GM19240 (cell line): ENCODE results near the gene ZNF597.

Experiments
- DNase-seq: peaks from one replicate; pipeline ENCODE4 v3.0.0; 2011; ENCODE audit warnings: low spot score; ENCODE audit not compliant: insufficient read length

The ZNF597 gene

DNA sequence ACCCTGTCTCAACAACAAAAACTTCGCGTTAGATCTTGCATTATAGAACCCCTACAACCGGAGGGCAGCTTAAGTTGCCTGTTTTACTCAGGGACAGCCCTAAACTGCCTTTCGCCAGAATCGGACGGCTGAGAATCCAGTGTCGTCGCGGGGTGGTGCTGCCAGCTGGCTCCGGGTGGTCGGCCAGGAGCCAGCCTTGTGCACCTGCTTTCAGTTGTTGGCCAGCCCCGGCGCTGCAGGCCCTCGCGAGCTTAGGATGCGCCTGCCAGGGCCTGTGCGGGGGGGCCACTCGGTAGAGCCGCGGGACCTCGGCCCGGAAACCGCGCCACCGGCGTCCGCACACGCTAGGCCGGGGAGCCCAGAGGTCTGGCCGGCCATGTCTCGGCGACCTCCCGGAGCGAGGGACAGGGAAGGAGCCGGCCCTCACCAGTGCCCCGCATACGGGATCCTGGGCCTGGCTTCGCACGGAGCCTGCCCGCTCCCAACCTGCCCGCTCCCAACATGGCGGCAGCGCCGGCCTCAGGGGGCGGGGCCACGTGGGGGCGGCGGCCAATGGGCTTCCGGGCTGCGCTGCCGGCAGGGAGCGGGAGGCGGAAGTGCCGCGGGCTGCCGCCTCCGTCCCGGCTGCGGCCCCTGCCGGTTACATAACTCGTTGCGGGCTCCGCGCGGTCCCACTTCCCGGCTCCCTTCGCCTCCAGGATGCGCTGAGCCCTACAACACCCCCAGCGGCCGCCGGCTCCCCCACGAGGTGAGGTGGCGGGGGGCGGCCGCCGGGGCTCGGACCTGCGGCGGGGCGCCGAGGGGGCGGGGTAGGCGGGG, 14.3 kb upstream of the ZNF597 start:
- DNase-seq: peak; percentile 97

DNA sequence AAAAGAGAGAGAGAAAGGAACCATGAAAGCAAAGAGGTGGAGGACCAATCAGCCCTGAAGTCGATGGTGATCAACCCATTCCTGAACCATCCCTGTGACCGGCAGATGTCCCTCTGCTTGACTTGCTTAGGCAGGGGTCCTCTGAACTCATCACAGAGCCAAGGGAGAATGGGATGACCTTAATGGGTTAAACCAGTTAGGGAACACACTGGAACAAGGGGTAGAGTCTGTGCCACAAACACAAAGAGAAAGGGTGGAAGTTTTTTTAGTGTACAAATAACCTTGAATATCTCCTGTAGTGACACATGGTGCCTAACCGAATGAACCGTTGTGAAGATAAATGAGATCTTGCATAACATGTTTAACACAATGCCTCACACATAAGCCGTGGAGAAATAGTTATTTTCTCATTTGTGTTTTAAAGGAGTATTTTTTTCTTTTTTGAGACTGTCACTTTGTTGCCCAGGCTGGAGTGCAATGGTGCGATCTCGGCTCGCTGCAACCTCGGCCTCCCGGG, 11.4 kb upstream of the ZNF597 start:
- no peak for DNase-seq

DNA sequence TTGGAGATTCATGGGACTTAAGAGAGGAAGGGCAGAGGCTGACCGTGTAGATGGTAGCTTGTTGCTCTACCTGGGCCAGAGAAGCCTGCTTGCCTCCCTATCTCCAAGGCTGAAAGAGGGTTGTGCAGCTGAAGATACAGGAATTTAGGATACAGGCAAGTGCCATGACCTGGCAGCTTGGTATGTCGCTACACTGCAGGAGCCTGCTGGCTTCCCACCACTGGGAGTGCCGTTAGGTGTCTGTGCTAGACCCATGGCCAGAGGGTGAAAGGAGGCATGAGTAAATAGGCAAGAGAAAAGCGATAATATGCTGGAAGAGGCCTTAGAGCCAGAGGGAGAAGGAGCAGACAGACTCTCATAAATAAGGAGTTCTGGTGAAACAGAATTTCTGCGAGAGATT, 10.8 kb upstream of the ZNF597 start:
- DNase-seq: no peak

DNA sequence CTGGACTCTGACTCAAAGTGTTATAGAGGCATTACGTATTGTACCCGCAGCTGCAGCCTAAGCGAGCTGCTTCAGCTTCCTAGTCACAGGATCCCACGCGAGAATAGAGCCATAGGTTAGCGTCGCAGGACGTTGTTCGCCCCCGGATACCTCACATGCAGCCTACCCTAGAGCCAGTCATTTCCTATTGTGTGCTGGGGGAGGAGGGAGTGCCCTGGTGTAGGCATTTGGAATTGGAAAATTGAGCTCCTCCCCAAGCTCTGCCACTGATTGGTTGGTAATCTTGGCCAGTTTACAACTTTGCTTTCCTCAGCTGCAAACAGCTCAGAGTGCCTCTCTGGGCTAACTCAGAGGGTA, 706 bp upstream of the ZNF597 start:
- DNase-seq: no peak

DNA sequence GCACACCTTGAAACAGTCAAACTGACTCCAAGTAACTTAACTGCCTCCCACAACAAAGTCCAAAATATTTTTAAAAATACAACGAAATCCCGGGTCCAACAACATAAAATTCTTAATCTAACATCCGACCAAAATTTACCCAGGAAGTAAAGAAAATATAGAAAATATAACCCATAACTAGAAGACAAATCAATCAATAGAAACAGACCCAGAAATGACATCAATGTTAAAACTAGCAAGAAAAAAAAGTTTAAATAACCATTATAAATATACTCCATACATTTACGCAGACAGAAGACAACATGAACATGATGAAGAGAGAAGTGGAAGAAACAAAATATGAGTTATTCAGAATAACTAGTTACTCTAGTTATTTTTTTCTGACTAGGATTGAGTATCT, 3.7 kb downstream of the ZNF597 start:
- no peak for DNase-seq

DNA sequence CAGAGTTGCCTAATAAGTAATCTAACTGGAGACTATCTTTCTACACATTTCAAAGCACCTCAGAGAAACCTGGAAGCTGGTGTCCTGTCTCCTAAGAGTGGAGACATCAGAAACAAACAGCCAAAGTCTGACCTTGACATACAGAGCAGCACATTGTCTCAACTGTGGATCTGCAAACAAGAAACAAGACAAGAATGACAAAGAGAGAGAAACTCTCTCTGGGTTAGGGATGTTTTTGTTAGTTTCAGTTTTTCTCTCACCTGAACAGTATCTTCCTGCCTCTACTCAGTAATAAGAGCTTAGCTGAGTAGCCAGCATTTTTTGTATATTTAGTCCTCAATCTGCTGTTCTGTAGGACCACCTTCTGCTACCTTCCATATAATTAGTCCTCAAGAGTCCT, 8.9 kb downstream of the ZNF597 start:
- DNase-seq: no peak

DNA sequence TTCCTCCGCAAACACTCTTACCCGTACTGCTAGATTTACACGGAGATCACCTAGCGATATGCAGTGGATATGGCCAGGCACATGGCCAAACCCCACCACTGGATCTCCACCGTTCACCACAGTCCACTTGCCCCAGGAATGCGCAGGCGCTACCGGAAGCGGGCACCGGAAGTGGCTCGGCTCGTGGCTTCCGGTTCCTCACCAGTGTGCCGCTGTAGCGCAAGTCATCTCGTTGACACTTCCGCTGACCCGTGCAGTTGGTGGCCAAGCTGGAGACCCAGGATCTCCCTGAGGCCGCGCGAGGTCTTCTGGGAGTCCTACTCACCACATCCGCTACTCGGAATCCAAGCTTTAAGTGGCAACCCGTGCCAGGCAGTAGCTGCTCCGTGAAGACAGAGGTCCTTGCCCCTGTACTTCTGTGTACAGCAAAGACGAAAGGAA, 11.5 kb downstream of the ZNF597 start:
- DNase-seq: peak; percentile 19

DNA sequence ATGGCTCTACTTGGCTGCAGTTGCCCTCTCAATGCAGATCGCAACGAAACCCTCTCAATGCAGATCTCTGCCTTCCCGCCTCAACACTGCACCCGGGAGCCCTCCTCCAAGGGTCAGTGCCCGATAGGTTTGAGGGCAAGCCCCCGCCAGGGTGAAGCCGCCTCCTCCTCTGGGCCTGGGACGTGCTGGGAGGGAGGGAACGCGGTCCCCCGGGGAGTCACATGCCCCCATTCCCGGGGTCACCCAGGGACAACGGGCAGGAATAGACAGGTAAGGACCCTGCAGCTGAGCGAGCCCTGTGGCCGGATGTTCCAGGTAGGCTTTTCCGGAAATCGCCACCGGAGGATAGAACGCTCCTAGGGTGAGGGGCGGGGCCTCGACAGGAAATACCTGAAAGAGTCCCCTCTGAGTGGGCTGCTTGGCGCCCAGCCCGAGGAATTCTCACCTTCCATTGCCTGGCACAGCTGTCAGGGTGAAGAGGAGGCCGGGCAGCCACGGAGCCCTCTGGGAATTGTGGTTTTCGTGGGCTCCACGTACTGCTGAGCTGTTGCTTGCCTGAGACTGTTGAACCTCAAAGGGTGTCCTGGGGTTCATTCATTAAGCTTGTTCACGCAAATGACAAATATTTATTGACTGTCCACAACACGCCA, 29.4 kb downstream of the ZNF597 start:
- DNase-seq: no peak

DNA sequence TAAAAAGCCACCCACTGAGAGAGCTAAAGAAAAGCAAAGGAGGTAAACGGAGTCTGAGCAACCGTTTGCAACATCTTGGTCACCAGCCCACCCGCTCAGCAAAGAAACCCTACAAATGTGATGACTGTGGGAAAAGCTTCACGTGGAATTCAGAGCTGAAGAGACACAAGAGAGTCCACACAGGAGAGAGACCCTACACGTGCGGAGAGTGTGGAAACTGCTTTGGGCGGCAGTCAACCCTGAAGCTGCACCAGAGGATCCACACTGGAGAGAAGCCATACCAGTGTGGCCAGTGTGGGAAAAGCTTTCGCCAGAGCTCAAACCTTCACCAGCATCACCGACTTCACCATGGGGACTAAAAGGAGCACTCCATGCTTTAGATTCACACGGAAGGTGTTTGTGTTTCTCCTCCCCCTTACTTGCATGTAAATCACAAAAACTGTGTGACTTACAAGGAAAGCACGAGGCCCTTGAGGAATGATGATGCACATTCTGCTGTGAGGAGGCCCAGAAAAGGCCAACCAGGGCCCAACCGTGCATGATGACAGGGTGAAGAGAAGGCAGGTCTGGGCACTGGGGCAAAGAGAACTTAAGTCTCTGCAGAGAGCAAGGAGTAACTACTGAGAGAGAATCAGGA, 34.6 kb downstream of the ZNF597 start:
- DNase-seq: no peak

DNA sequence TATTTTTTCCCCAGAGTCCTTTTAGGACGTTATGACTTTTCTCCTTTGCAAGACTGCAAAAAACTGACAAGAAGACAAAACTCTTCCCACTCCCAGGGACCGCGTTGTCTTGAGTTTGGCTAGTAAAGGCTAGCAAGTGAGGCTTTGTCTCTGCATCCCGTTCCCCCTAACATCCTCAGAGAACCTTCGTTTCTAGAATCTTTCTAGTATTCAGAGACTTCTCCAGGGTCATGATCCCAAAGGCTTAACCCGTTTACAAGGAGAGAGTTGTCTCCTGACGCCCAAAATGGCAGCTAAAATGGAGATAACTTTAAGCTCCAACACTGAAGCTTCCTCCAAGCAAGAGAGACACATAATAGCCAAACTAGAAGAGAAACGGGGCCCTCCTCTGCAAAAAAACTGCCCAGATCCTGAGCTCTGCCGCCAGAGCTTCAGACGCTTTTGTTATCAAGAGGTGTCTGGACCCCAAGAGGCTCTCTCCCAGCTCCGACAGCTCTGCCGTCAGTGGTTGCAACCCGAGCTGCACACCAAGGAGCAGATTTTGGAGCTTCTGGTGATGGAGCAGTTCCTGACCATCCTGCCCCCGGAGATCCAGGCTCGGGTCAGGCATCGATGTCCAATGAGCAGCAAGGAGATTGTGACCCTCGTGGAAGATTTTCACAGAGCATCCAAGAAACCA, 41.4 kb downstream of the ZNF597 start:
- DNase-seq: no peak

DNA sequence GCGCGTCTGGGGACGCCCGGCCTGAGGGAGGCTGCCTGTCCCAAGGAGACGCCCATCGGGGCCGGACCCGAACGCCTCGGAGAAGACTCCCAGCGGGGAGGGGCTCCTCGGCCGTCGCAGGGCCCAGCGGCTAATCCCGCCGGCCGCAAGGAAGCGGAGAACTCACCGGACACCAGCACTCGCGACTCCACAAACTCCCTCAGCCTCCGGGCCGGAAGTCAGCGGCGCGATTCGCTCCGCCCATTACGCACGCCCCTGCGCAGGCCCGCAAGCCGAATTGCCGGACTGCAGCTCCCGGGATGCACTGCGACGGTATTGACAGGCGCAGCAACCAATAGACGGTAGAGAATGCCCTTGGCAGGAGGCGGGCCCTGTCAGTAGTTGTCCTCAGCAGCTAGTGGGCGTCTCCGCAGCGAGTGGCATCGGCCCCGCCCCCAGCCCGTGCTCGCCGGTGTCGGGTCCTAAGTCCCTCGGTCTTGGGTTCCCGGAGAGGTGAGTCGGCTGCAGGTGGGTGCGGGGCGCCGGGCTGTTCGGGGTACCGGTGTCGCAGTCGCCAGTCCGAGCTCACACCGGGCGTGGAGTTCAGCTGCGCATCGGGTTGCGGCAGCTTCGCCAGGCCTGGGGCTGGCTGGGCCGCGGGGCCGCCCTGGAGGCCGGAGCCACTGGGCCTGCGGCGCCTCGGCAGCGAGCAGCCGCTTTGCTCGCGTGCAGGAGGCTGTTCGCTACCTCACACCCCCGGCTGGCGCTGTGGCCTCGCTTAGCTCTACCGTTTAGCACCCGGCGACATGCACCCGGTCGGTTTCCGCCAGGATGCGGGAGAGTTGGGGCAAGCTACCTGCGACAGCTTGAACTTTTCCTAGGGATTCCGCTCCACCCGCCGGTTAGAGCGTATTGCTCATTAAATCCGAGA, 42.3 kb downstream of the ZNF597 start, which contains the start of the genes ZNF174 and ZSCAN32:
TSS of gene ZNF174 (plus strand) at position 437 of the 910 bp plus-strand sequence. CDS start 790 bp downstream, outside the sequence.
TSS of gene ZSCAN32 (minus strand) at position 226 of the 910 bp plus-strand sequence. CDS start 3,447 bp downstream, outside the sequence.
- peak; percentile 94 for DNase-seq

DNA sequence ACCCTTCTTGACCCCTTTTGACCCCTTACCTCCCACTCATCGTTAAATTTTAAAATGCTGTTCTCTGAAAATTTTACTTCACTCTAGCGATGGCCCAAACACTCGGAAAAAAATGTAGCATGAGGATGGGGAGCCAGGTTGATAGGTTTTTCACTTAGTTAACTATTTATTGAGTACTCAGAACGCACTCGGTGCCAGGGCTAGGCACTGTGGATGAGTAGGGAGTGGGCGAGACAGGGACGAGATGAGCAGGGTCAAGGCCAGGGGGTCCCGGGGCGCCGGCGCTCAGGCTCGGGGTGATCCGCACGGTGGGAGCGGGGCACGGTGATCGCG, 42.9 kb downstream of the ZNF597 start:
- no peak for DNase-seq

DNA sequence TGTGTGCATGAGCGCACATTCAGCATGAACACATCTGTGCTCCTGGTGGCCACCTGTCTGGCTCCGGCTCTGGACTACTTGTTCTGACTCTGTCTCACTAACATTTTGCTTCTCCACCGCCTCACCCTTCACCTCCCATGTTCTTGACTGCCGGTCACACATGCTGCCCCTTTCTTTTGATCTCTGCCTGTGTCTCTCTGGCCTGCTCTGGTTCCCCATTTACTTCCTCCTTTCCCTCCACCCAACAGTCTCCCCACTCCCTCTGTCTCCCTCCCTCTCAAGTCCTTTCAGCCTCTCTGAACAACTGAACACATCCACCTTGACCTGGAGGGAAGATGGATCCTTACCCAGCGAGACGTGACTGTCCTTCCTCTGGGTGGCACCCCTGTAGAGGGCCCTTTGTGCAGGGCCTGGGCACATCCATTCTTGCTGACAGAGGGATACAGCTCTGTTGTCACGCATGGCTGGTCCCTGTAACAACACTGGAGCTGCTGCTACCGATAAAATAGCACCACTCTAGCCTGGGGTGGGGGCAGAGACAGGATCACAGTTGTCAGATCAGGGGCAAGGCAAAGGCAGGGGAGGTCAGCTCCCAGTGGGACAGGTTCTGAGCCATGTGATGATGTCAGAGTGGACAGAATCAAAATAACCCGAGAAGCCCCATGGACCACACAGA, 53.5 kb downstream of the ZNF597 start:
- no peak for DNase-seq

DNA sequence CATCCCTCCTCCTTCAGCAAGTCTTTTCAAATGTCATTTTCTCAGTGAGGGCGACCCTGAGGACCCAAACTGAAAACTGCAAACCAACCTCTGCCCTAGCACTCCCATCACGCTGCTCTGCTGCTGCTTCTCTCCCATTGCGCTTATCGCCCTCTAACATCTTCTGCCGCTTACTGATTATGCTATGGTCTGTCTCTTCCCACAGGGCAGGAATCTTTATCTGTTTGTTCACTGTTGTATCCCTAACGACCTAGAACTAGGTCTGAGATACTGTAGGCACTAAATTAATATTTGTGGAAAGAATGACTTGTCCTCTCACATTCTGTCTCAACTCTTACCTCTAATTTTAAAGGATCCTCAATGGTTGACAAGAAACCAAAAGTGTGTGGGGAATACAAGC, 55.0 kb downstream of the ZNF597 start:
- DNase-seq: no peak

DNA sequence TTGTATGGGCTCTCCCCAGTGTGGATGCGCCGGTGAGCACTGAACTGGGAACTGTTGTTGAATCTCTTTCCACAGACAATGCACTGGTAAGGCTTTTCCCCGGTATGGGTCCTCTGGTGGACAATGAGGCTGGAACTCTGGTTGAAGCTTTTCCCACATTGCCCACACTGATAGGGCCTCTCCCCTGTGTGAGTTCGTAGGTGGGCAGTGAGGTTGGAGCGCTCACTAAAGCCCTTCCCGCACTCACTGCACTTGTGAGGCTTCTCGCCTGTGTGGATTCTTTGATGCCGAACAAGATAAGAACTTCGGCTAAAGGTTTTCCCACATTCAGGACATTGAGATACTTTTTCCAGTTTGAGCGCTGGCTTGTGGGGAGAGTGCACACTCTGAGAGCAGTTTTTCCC, 60.3 kb downstream of the ZNF597 start:
- no peak for DNase-seq
